Amygdala (tissue), 56 donors: Measurements from ENCODE around the gene MRO.
"Not testable (repeated sequence)": the region's sequence is repeated elsewhere in the genome, so short reads cannot be mapped to it uniquely, and the experiment has no call there.

Source experiments
- DNase-seq, 56 donors: peaks; one replicate each; lab custom pipeline; 2025; lab: John Stamatoyannopoulos, UW

Gene MRO

DNA sequence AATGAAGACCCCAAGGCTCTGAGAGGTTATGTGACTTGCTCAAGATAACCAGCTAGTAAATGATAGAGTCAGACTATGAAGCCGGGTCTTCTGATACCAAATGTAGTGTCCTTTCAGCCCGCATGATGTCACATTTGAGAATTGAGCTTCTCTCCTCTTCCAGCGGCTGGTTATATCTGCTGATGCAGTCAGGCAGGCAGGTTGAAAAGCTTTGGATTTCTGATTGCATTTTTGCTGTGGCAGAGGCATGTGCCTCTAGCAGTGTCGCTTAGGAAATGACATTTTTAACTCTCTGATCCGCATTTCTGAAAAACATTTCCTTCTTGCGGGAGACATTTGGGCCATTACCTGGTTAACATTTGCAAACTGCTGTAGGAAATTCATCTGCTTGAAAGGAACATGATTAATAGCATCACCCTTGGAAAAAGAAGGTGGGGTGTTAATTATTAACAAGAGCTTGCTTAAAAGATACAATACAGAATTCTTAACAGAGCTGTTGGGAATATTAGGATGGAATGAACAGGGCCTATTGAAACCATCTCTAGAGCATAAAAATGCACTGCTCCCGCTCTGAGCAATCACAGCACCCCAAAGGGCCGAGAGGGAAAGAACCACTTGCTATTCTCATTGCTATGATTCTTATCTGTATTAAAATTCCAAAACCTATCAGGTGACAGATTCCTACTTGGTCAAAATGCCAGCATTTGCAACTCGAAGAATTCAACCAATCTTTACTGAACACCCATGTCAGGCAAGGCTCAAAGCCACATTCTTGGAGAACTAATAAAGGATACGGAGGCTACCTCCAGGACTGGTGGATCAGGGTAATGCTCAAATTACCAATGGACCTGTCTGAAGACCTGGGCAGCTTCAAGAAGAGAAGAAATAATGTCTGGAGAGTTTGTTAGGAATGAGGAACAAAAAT, 25.9 kb downstream of the MRO start:
- DNase-seq = no peak

- no peak for DNase-seq
Observed at GRCh38 chr18:50792885-50793284, 26.9 kb downstream of the MRO start.

GRCh38 chr18:50791599-50792438, 28.0 kb downstream of the MRO start:
- DNase-seq = no peak

- DNase-seq = no peak
Observed at GRCh38 chr18:50790948-50791347, 28.9 kb downstream of the MRO start.

GRCh38 chr18:50790241-50790640, 29.6 kb downstream of the MRO start:
- DNase-seq = no peak

DNA sequence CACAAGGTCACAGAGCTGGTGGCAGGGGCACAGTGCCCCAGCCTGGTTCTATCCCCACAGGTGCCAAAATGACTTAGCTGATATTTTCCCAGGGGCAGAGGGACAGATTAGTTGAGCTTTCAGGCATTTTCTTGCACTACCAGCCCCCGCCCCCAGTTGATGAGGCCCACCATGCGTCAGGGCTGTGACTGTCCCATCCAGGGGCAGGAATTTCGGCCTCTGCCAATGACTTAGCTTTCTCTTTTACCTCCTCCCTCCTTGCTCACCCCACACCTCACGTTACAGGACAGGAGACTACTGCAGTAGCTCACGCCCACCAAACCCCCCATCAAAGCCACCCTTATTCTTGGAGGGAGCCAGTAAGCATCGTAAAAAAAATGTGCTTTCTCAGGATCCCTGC, 31.5 kb downstream of the MRO start:
- DNase-seq = no peak

DNA sequence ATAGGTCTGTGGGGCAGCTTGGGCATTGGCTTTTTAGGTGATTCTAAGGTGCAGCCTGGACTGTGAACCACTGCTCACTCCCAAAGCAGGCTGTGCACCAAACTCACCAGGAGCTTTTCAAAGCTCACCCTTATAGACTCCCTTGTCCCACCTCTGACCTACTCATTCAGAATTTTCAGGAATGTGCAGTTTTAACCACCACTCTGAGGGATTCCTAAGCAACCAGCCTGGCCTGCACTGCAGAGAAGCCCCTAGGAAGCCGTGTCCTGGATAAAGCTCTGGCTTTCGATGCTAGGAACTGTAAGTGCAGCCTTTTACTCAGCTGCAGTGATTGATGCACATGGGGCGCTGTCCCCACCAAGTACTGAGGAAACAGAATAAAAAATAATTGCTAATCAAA, 33.0 kb downstream of the MRO start:
- no peak for DNase-seq

- DNase-seq = no peak
Observed at GRCh38 chr18:50783553-50783952, 36.3 kb downstream of the MRO start.

DNA sequence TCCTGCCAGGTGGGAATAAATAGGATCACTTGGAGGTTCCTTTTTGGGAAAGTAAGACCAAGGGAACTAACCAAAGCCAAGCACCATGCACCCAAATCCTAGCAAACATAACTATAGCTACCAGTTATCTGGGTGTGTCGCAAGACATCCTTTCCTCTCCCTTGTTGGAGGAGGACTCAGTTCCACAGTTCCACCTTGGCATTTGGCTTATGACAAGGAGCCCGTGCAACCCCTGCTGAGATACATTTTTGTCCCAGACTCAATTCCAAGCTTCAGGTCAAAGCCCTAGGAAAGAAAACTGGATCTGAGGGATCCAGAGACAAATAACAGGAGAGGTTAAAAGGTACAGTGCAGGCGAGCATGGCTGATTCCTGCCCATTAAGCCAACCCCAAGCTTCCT, 40.8 kb downstream of the MRO start:
- DNase-seq = not testable (repeated sequence)

DNA sequence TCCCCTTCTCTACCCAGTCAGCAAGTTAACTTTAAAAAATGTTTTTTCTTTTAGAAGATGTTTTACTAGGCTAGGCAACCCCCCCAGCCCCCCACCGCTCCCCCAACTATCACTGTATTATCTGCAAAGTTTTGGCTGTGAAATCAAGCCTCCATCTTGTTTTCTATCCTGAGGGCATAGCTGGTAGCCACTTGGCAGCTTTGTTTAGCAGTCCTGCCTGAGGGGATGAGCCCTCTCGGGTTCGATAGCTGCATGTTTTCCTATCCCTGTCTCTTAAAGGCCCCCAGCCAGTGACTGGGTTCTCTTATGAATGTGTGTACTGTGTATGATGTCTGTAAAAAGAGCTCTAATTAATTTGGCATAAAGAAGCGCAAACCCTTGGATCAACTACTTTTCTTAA, 43.4 kb downstream of the MRO start:
- DNase-seq = no peak

GRCh38 chr18:50775726-50776125, 44.1 kb downstream of the MRO start:
- DNase-seq = no peak

DNA sequence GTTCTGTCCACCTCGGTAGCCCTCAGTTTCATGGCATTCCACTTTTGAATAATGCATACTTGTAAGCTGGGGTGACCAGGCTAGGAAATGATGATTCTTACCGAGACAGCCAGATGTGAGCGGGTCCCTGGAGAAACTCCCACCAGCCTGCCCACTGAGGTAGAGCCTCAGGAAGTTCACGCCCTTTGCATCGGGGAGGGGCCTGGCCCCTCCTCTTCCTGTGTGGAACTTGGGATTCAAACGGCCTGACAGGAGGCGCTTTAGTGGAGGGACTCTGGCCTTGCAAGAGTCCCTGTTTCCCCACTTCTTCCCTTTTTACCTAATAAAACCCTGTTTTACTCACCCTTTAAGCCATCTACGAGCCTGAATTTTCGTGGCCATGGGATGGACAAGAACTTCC, 44.6 kb downstream of the MRO start:
- no peak for DNase-seq

GRCh38 chr18:50769463-50769862, 50.4 kb downstream of the MRO start:
- no peak for DNase-seq

DNA sequence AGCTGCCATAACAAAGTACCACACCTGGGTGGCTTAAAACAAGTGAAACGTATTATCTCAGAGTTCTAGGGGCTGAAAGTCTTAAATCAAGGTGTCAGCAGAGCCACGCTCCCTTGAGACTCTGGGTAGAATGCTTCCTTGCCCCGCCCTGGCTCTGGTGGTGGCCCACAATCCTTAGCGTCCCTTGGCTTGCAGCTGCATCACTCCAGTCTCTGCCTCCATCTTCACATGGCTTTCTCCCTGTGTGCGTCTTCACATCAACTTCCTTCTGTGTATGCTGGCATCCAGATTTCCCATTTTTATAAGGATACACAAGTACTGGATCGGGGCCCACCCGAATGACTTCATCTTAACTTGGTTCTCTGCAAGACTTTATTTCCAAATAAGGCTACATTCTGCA, 62.5 kb downstream of the MRO start:
- no peak for DNase-seq

- no peak for DNase-seq
Observed at GRCh38 chr18:50754297-50754696, 65.5 kb downstream of the MRO start.

DNA sequence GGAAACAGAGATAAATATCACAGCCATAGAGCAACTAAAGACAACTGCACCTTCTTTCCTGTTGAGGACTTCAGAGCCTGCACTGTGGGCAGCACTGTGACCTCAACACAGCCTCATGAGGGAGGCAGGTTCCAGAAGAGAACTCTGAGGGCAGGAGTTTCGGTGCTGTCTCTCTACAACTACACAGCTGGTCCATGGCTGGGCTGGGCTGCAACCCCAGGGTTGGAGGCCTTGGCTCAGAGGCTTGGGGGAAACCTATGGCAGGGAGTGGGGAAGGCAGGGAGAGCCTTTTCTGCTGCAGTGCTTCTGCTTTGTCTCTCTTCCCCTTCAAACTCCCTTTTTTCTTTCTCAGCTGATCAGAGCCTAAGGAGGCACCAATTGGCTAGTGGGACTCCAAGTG, 66.5 kb downstream of the MRO start:
- DNase-seq = no peak

DNA sequence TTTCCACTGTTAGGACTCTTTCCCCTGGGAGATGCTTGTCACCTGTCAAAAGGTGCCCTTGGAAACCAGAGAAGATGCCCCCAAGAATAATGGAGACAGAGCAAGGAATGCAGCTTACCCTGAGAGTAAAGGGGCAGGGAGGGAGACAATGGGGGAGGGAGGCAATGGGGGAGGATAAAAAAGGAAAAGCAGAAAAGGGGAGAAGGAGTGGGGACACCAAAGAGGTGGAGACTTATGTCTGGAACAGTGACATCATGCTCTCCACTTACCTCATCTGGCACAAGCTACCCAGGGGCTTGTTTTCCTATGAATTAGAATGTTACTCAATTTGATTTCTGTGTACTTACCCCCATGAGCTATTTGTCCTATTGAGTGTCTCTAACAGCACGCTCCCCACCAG, 67.9 kb downstream of the MRO start:
- DNase-seq = no peak

GRCh38 chr18:50751490-50751889, 68.3 kb downstream of the MRO start:
- no peak for DNase-seq

DNA sequence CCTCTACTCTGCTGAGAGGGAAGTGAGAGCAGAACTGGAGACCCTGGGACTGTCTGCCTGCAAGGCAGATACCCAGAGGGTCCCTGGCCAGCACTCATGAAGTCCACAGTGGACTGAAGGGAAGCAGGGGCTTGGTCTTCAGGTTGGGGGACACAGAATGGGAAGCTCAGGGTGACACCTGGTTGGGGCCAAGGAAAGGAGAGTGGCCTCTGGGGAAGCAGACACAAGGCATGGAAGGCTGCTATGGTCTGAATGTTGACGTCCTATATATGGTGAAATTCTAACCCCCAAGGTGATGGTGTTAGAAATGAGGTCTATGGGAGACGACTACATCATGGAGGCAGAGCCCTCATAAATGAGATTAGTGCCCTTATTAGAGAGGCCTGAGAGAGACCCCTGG, 69.3 kb downstream of the MRO start:
- DNase-seq = no peak

DNA sequence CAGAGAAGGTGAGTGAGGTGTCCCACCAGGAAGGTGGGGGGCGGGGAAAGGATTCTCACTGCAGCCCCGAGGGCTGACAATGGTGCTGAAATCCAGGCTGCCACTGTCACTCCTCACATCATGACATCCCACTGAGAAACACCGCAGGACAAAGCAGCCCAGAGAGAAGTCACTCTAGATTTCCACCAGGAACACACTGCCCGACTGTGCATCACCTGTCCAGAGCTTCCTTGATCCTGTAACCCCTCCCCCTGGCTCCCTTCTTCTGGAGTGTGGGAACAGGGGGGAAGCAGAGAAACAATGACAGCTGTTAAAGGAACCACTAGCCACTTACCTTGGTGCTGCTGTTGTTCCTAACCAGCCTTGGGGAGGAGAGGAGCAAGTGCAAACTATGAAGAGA, 69.9 kb downstream of the MRO start:
- DNase-seq = no peak

- DNase-seq = no peak
Observed at GRCh38 chr18:50749421-50749820, 70.4 kb downstream of the MRO start.
